NCI-H146 treated with DMSO at 0.1 percent for 48 hours (cell line): ENCODE data around the gene RNASE1.

Source experiments
- DNase-seq: peaks from one replicate; lab custom pipeline; 2025; ENCODE audit not compliant: unreplicated experiment; lab: John Stamatoyannopoulos, UW

Gene RNASE1

GRCh38 chr14:20808162-20808483 lies 5.5 kb upstream of the RNASE1 start:
- DNase-seq, result no peak

- DNase-seq, result no peak
Observed at GRCh38 chr14:20807304-20808161, 4.9 kb upstream of the RNASE1 start.

- DNase-seq, result no peak
Observed at GRCh38 chr14:20805485-20805884, 2.8 kb upstream of the RNASE1 start.

GRCh38 chr14:20803223-20803622 lies 579 bp upstream of the RNASE1 start:
- DNase-seq, result no peak

- DNase-seq, result no peak
Observed at GRCh38 chr14:20801726-20802125, 918 bp downstream of the RNASE1 start.

- no peak for DNase-seq
Observed at GRCh38 chr14:20799892-20800544, 2.6 kb downstream of the RNASE1 start.

GRCh38 chr14:20799456-20799891 lies 3.2 kb downstream of the RNASE1 start:
- no peak for DNase-seq

- no peak for DNase-seq
Observed at GRCh38 chr14:20798932-20799331, 3.7 kb downstream of the RNASE1 start.

GRCh38 chr14:20798318-20798717 lies 4.3 kb downstream of the RNASE1 start:
- no peak for DNase-seq

GRCh38 chr14:20797164-20797563 lies 5.5 kb downstream of the RNASE1 start:
- no peak for DNase-seq

GRCh38 chr14:20794644-20795369 lies 7.8 kb downstream of the RNASE1 start:
- no peak for DNase-seq

- DNase-seq, result no peak
Observed at GRCh38 chr14:20792556-20792955, 10.1 kb downstream of the RNASE1 start.

GRCh38 chr14:20791597-20791996 lies 11.0 kb downstream of the RNASE1 start:
- DNase-seq, result no peak

GRCh38 chr14:20791187-20791586 lies 11.5 kb downstream of the RNASE1 start:
- no peak for DNase-seq

GRCh38 chr14:20790464-20791116 lies 12.1 kb downstream of the RNASE1 start:
- DNase-seq, result no peak

GRCh38 chr14:20789230-20789813 lies 13.3 kb downstream of the RNASE1 start:
- no peak for DNase-seq

GRCh38 chr14:20787025-20787424 lies 15.6 kb downstream of the RNASE1 start:
- DNase-seq, result no peak

GRCh38 chr14:20782280-20782890 lies 20.3 kb downstream of the RNASE1 start:
- DNase-seq, result no peak

GRCh38 chr14:20781803-20782202 lies 20.8 kb downstream of the RNASE1 start:
- no peak for DNase-seq

GRCh38 chr14:20775901-20776300 lies 26.7 kb downstream of the RNASE1 start:
- DNase-seq, result no peak

- no peak for DNase-seq
Observed at GRCh38 chr14:20775043-20775442, 27.6 kb downstream of the RNASE1 start.
